PC-9 (cell line): ENCODE measurements around the gene DNM3.
"Not testable (repeated sequence)": the region's sequence is repeated elsewhere in the genome, so short reads cannot be mapped to it uniquely, and the experiment has no call there.

Experiments used
- EZH2 ChIP-seq: fragments of 200-600 bp; sonication (generic); IDR thresholded peaks from 2 replicates; pipeline ENCODE4 v1.8.0; 2017; ENCODE audit warnings: antibody characterized with exemption, low read depth
- TF ChIP-seq, protein P1 (sequence below): fragments of 200-600 bp; sonication (generic); conservative IDR thresholded peaks from 2 replicates; pipeline ENCODE4 v1.6.1; 2017; ENCODE audit warnings: mixed run types, antibody characterized with exemption, mild to moderate bottlenecking, moderate library complexity

DNA sequence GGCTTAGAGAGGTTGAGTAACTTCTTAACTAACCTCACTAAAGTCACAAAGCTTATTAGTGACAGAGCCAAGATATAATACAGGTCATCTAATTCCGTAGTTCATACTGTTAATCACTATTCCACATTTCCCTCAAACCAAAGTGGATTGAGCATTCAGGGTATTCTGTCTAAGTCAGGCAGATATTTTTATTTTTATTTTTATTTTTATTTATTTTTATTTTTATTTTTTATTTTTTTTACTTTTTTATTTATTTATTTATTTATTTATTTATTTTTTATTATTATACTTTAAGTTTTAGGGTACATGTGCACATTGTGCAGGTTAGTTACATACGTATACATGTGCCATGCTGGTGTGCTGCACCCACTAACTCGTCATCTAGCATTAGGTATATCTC lies 530.3 kb downstream of the DNM3 start:
- TF ChIP-seq, protein P1, sequence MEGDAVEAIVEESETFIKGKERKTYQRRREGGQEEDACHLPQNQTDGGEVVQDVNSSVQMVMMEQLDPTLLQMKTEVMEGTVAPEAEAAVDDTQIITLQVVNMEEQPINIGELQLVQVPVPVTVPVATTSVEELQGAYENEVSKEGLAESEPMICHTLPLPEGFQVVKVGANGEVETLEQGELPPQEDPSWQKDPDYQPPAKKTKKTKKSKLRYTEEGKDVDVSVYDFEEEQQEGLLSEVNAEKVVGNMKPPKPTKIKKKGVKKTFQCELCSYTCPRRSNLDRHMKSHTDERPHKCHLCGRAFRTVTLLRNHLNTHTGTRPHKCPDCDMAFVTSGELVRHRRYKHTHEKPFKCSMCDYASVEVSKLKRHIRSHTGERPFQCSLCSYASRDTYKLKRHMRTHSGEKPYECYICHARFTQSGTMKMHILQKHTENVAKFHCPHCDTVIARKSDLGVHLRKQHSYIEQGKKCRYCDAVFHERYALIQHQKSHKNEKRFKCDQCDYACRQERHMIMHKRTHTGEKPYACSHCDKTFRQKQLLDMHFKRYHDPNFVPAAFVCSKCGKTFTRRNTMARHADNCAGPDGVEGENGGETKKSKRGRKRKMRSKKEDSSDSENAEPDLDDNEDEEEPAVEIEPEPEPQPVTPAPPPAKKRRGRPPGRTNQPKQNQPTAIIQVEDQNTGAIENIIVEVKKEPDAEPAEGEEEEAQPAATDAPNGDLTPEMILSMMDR: not testable (repeated sequence)
- TF ChIP-seq EZH2: not testable (repeated sequence)
